Measurements from ENCODE around the gene SLC44A4. TPM values are rescaled to one million over a fixed set of nuclear protein-coding genes. Genes with fewer than 3 reads are reported as not detected.

Gene SLC44A4
- total RNA-seq (not detected in 2 replicates), polyA plus RNA-seq (0.60 TPM in 1 of 2 replicates, not detected in the other)

DNA sequence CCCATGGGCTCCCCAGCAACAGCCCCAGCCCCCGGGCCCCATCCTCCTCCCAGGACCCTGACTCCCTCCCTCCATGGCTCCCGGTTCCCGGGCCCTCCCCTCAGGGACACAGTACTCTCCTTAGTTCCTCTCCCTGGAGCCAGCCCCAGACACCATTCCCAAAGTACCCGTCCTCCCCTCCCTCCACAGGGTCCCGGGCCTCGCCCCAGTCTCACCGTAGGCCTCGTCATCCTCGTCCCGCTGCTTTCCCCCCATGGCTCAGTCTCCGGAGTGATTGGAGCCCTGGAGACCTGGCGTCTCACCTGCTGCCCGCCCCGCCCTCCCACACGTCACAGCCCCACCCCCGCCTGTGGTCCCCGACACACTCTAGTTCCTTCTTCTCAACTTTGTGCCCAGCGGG lies at the start of gene SLC44A4:
TSS of gene SLC44A4 (minus strand) at position 272 of the 400 bp plus-strand sequence. CDS start at position 255, 17 bp downstream.
- Histone ChIP-seq H3K4me1 (ENCODE audit: low read depth) (no peaks in the 10 kb centered on the region), H3K36me3 (peaks cover 38% of the 10 kb centered on the region), H3K9me3 (ENCODE audit: low read depth) (no peaks in the 10 kb centered on the region), H3K27me3 (no peaks in the 10 kb centered on the region), H3K4me3 (no peak within 1 kb of the TSS), H3K27ac (no peak within 1 kb of the TSS)
- no peak for DNase-seq (ENCODE audit: low read depth in 1 of 2, low spot score in 1 of 2)
- TF ChIP-seq, protein P1, sequence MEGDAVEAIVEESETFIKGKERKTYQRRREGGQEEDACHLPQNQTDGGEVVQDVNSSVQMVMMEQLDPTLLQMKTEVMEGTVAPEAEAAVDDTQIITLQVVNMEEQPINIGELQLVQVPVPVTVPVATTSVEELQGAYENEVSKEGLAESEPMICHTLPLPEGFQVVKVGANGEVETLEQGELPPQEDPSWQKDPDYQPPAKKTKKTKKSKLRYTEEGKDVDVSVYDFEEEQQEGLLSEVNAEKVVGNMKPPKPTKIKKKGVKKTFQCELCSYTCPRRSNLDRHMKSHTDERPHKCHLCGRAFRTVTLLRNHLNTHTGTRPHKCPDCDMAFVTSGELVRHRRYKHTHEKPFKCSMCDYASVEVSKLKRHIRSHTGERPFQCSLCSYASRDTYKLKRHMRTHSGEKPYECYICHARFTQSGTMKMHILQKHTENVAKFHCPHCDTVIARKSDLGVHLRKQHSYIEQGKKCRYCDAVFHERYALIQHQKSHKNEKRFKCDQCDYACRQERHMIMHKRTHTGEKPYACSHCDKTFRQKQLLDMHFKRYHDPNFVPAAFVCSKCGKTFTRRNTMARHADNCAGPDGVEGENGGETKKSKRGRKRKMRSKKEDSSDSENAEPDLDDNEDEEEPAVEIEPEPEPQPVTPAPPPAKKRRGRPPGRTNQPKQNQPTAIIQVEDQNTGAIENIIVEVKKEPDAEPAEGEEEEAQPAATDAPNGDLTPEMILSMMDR (IDR thresholded peaks at IDR 0.05; ENCODE audit: low read depth, low read length): no peak

DNA sequence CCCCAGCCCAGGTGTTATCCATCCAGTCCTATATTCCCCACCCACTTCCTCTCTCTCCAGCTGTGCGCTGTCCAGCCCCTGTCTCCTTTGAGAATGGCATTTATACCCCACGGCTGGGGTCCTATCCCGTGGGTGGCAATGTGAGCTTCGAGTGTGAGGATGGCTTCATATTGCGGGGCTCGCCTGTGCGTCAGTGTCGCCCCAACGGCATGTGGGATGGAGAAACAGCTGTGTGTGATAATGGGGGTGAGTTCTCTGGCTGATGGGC lies 49.8 kb upstream of the SLC44A4 start:
- TF ChIP-seq, protein P1 (IDR thresholded peaks at IDR 0.05; ENCODE audit: low read depth, low read length): no peak
- no peak for DNase-seq (ENCODE audit: low read depth in 1 of 2, low spot score in 1 of 2)
- no peak overlapping the region for H3K27ac ChIP-seq
- no peaks in the 10 kb centered on the region for H3K36me3 ChIP-seq
- H3K9me3 ChIP-seq (ENCODE audit: low read depth): no peaks in the 10 kb centered on the region
- no peak overlapping the region for H3K4me3 ChIP-seq
- no peaks in the 10 kb centered on the region for H3K4me1 ChIP-seq (ENCODE audit: low read depth)
- no peaks in the 10 kb centered on the region for H3K27me3 ChIP-seq

DNA sequence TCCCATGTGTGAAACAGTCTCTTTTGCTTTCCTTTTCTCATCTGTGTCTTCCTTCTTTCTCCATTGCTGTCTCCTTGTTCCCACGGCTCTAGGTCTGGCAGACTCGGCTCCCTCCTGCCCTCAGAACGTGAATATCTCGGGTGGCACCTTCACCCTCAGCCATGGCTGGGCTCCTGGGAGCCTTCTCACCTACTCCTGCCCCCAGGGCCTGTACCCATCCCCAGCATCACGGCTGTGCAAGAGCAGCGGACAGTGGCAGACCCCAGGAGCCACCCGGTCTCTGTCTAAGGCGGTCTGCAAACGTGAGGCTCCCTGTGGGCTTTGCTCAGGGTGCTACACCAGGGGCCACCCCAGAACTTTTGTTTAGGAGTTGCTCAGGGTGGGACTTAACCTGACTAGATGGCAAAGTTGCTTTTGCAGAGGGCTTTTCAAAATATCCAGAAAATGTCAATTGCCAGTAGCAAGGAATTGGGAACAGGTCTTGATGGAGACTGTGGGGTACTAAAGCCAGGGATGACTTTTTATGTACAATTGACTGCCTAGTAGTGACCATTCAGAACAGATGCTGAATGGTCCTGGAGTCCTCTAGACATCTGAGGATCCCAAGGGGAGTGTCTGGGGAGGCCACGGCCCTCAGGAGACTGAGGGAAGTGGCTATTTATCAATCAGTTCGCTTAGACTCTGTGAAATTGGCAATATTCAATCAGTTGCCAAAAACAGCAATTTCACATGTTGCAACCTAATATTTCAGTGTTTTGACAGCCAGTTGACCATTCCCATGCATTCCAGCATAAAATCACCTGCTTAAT lies 49.3 kb upstream of the SLC44A4 start:
- H3K27ac ChIP-seq: no peak overlapping the region
- no peaks in the 10 kb centered on the region for H3K9me3 ChIP-seq (ENCODE audit: low read depth)
- no peaks in the 10 kb centered on the region for H3K27me3 ChIP-seq
- DNase-seq (ENCODE audit: low read depth in 1 of 2, low spot score in 1 of 2): no peak
- TF ChIP-seq, protein P1 (IDR thresholded peaks at IDR 0.05; ENCODE audit: low read depth, low read length): no peak
- no peaks in the 10 kb centered on the region for H3K36me3 ChIP-seq
- H3K4me3 ChIP-seq: no peak overlapping the region
- no peaks in the 10 kb centered on the region for H3K4me1 ChIP-seq (ENCODE audit: low read depth)

DNA sequence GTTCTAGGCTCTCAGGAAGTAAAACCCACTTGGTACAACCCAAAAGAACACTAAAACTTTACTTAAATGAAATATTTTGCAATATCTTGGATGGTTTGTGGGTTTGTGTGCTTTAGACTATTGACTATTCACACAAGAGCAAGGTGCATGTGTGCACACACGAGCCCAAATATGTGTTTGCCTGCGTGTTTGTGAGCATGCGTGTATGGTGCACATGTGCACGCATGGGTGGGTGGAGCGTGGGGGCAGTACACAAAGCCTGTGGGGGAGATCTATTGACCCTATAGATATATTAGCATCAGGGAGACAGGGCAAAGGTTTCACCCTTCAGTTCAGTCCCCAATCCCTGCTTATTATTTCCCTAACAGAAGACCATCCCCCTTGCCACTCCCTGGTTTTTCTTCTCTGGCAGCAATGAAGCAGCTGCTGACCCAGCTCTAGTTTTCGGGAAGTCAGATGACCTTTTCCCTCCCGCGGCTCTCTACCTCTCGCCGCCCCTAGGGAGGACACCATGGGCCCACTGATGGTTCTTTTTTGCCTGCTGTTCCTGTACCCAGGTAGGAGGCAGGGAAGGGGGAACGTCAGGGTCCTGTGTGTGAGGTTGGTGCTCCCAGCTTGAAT lies 48.6 kb upstream of the SLC44A4 start, which contains the start of gene C2:
TSS of gene C2 (plus strand) at position 476 of the 621 bp plus-strand sequence. CDS start at position 512, 36 bp downstream.
- Histone ChIP-seq H3K27ac (no peak within 1 kb of the TSS), H3K36me3 (no peaks in the 10 kb centered on the region), H3K27me3 (no peaks in the 10 kb centered on the region), H3K9me3 (ENCODE audit: low read depth) (no peaks in the 10 kb centered on the region), H3K4me1 (ENCODE audit: low read depth) (no peaks in the 10 kb centered on the region), H3K4me3 (no peak within 1 kb of the TSS)
- no peak for DNase-seq (ENCODE audit: low read depth in 1 of 2, low spot score in 1 of 2)
- TF ChIP-seq, protein P1 (IDR thresholded peaks at IDR 0.05; ENCODE audit: low read depth, low read length): no peak

DNA sequence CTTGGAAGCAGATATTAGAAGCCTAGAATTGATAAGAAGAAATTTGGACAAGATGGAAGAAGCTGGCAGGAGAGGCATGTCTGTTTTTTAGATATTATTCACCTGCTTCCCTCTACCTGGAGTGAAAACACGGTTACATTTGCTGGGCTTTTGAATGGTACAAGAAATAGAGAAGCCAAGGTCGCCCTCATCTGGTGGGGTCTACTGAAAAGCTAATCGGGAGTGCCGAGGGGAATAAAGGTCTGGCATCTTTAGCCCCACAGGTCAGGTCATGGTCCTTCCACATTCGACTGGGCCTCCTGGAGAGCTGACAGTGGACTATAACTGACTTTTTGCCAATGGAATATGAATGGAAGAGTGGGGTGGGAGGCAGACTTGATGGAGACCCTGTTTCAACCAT lies 44.1 kb upstream of the SLC44A4 start:
- TF ChIP-seq, protein P1 (IDR thresholded peaks at IDR 0.05; ENCODE audit: low read depth, low read length): peak; percentile 26
- H3K36me3 ChIP-seq: no peaks in the 10 kb centered on the region
- H3K4me1 ChIP-seq (ENCODE audit: low read depth): no peaks in the 10 kb centered on the region
- H3K27ac ChIP-seq: no peak overlapping the region
- H3K27me3 ChIP-seq: no peaks in the 10 kb centered on the region
- no peak overlapping the region for H3K4me3 ChIP-seq
- H3K9me3 ChIP-seq (ENCODE audit: low read depth): no peaks in the 10 kb centered on the region
- DNase-seq (ENCODE audit: low read depth in 1 of 2, low spot score in 1 of 2): peak in 1 of 2 donors; percentile 18

Data from cardiac muscle cell (in vitro differentiated cells and primary cell).